ENCODE measurements around the gene TMEM270. TPM values are rescaled to one million over a fixed set of nuclear protein-coding genes. Genes with fewer than 3 reads are reported as not detected.

The TMEM270 gene
- total RNA-seq, 4 donors from 2014 or later, result not detected

- 30 to 39% methylated on average over 3 to 7 of the region's 8 CpGs for WGBS, 2 donors (ENCODE audit: low coverage in 1 of 2)
- H3K36me3 ChIP-seq, result no peaks in the 10 kb centered on the region
- H3K27me3 ChIP-seq, result peaks cover 9% of the 10 kb centered on the region
- H3K27ac ChIP-seq, result peak overlapping the region in 3 of 4 donors; percentile 42 to 83 (median 77)
- TF ChIP-seq CTCF (IDR thresholded peaks at IDR 0.05) (no peak), POLR2AphosphoS5 (IDR thresholded peaks at IDR 0.05) (peak; percentile 49)
- peak; percentile 77 for ATAC-seq
- no peak overlapping the region for H3K4me3 ChIP-seq
- no peaks in the 10 kb centered on the region for H3K9me3 ChIP-seq
- peaks cover 0 to 26% (median 3%) of the 10 kb centered on the region in 3 donors for H3K4me1 ChIP-seq
Measured at GRCh38 chr7:73851410-73852338, 9.3 kb upstream of the TMEM270 start.

GRCh38 chr7:73852500-73852899 lies 8.5 kb upstream of the TMEM270 start:
- peaks cover 10% of the 10 kb centered on the region for H3K27me3 ChIP-seq
- H3K4me1 ChIP-seq, result peaks cover 0 to 26% (median 3%) of the 10 kb centered on the region in 3 donors
- no peak for ATAC-seq
- no peaks in the 10 kb centered on the region for H3K9me3 ChIP-seq
- 58 to 88% methylated on average over 3 to 5 of the region's 5 CpGs for WGBS, 2 donors (ENCODE audit: low coverage in 1 of 2)
- no peaks in the 10 kb centered on the region for H3K36me3 ChIP-seq
- no peak overlapping the region for H3K27ac ChIP-seq
- no peak for TF ChIP-seq EP300 (IDR thresholded peaks at IDR 0.05)
- TF ChIP-seq CTCF (IDR thresholded peaks at IDR 0.05), result no peak
- TF ChIP-seq POLR2AphosphoS5 (IDR thresholded peaks at IDR 0.05), result no peak
- TF ChIP-seq POLR2A (IDR thresholded peaks at IDR 0.05), result no peak
- H3K4me3 ChIP-seq, result no peak overlapping the region

- WGBS, 2 donors (ENCODE audit: low coverage in 1 of 2), result 22% methylated on average over 1 of the region's 3 CpGs; no CpG with 5 or more reads in 1 of the 2 donors
- peaks cover 0 to 11% (median 0%) of the 10 kb centered on the region in 3 donors for H3K4me1 ChIP-seq
Measured at GRCh38 chr7:73856941-73857340, 4.0 kb upstream of the TMEM270 start.

GRCh38 chr7:73858807-73859206 lies 2.2 kb upstream of the TMEM270 start:
- Histone ChIP-seq H3K36me3 (no peaks in the 10 kb centered on the region), H3K27me3 (peaks cover 10% of the 10 kb centered on the region), H3K4me3 (no peak overlapping the region), H3K9me3 (no peaks in the 10 kb centered on the region), H3K4me1 (peaks cover 0 to 8% (median 0%) of the 10 kb centered on the region in 3 donors), H3K27ac (no peak overlapping the region)
- WGBS, 2 donors (ENCODE audit: low coverage in 1 of 2), result 65 to 66% methylated on average over 2 of the region's 2 CpGs
- TF ChIP-seq CTCF (IDR thresholded peaks at IDR 0.05) (no peak), EP300 (IDR thresholded peaks at IDR 0.05) (no peak), POLR2A (IDR thresholded peaks at IDR 0.05) (no peak), POLR2AphosphoS5 (IDR thresholded peaks at IDR 0.05) (no peak)
- no peak for ATAC-seq

More at GRCh38 chr7:73856941-73857340, 4.0 kb upstream of the TMEM270 start:
- Histone ChIP-seq H3K9me3 (no peaks in the 10 kb centered on the region), H3K27ac (no peak overlapping the region), H3K4me3 (no peak overlapping the region), H3K36me3 (no peaks in the 10 kb centered on the region), H3K27me3 (peaks cover 10% of the 10 kb centered on the region)
- no peak for TF ChIP-seq POLR2AphosphoS5 (IDR thresholded peaks at IDR 0.05)
- no peak for TF ChIP-seq EP300 (IDR thresholded peaks at IDR 0.05)
- TF ChIP-seq POLR2A (IDR thresholded peaks at IDR 0.05), result no peak
- no peak for TF ChIP-seq CTCF (IDR thresholded peaks at IDR 0.05)
- no peak for ATAC-seq

- no peaks in the 10 kb centered on the region for H3K4me1 ChIP-seq
- H3K36me3 ChIP-seq, result no peaks in the 10 kb centered on the region
- H3K4me3 ChIP-seq, result no peak overlapping the region
- no peaks in the 10 kb centered on the region for H3K9me3 ChIP-seq
- H3K27ac ChIP-seq, result no peak overlapping the region
- 88 to 93% methylated on average over 7 to 11 of the region's 12 CpGs for WGBS, 2 donors (ENCODE audit: low coverage in 1 of 2)
- no peak for TF ChIP-seq POLR2AphosphoS5 (IDR thresholded peaks at IDR 0.05)
- no peak for TF ChIP-seq EP300 (IDR thresholded peaks at IDR 0.05)
- no peak for TF ChIP-seq POLR2A (IDR thresholded peaks at IDR 0.05)
- TF ChIP-seq CTCF (IDR thresholded peaks at IDR 0.05), result no peak
- H3K27me3 ChIP-seq, result peaks cover 4% of the 10 kb centered on the region
- no peak for ATAC-seq
Measured at GRCh38 chr7:73861305-73861704, 346 bp downstream of the TMEM270 start.

All from gastroesophageal sphincter (tissue), 4 donors.